Measurements from ENCODE around the gene EPN1. TPM values are rescaled to one million over a fixed set of nuclear protein-coding genes. Genes with fewer than 3 reads are reported as not detected.

The EPN1 gene
- total RNA-seq, 2 donors from 2014 or later = 148 to 149 TPM

DNA sequence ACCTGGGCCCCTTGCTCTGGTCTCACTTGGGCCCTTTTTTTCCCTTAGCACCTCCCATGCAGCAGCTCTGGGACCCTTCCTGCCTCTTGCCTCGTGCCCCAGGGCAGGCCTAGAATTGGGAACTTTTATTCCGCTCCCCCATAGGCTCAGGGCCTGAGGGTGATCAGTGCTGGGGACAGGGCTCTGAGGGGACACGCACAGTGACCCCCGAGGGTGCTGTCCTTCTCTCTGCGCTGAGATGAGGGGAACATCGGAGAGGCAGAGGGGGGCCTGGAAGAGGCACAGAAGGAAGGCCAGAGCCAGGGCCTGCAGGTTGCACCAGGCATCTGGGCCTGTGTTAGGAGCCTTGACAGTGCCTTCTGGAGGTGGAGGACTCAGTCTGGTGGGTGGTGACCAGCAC, 10.8 kb downstream of the EPN1 start:
- no peak overlapping the region for H3K4me3 ChIP-seq (ENCODE audit: low read length)
- peaks cover 12% of the 10 kb centered on the region for H3K4me1 ChIP-seq (ENCODE audit: control insufficient read depth, insufficient read depth, low read length)
- Mint-ChIP-seq H3K9me3 (no peaks in the 10 kb centered on the region), H3K4me1 (peaks cover 13% of the 10 kb centered on the region), H3K27me3 (ENCODE audit: insufficient read depth) (no peaks in the 10 kb centered on the region), H3K4me3 (no peak overlapping the region), H3K36me3 (ENCODE audit: low read depth) (peaks cover 38% of the 10 kb centered on the region), H3K27ac (no peak overlapping the region)
- H3K9ac ChIP-seq (ENCODE audit: extremely low read depth, low read length, poor library complexity, severe bottlenecking) = no peak overlapping the region
- H3K27ac ChIP-seq (ENCODE audit: low read depth, low read length) = no peak overlapping the region
- DNase-seq = no peak
- no peaks in the 10 kb centered on the region for H3K9me3 ChIP-seq (ENCODE audit: control insufficient read depth, low read length)
- TF ChIP-seq, protein P1, sequence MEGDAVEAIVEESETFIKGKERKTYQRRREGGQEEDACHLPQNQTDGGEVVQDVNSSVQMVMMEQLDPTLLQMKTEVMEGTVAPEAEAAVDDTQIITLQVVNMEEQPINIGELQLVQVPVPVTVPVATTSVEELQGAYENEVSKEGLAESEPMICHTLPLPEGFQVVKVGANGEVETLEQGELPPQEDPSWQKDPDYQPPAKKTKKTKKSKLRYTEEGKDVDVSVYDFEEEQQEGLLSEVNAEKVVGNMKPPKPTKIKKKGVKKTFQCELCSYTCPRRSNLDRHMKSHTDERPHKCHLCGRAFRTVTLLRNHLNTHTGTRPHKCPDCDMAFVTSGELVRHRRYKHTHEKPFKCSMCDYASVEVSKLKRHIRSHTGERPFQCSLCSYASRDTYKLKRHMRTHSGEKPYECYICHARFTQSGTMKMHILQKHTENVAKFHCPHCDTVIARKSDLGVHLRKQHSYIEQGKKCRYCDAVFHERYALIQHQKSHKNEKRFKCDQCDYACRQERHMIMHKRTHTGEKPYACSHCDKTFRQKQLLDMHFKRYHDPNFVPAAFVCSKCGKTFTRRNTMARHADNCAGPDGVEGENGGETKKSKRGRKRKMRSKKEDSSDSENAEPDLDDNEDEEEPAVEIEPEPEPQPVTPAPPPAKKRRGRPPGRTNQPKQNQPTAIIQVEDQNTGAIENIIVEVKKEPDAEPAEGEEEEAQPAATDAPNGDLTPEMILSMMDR (conservative IDR thresholded peaks at IDR 0.05) = no peak
- H3K36me3 ChIP-seq (ENCODE audit: control insufficient read depth, insufficient read depth, low read length) = peaks cover 41% of the 10 kb centered on the region
- H3K27me3 ChIP-seq (ENCODE audit: control insufficient read depth, insufficient read depth, low read length, poor library complexity, severe bottlenecking) = no peaks in the 10 kb centered on the region
- WGBS, 2 experiments (ENCODE audit: insufficient coverage in 1 of 2, insufficient read length in 1 of 2) = 95 to 100% methylated on average over 1 to 6 of the region's 6 CpGs

DNA sequence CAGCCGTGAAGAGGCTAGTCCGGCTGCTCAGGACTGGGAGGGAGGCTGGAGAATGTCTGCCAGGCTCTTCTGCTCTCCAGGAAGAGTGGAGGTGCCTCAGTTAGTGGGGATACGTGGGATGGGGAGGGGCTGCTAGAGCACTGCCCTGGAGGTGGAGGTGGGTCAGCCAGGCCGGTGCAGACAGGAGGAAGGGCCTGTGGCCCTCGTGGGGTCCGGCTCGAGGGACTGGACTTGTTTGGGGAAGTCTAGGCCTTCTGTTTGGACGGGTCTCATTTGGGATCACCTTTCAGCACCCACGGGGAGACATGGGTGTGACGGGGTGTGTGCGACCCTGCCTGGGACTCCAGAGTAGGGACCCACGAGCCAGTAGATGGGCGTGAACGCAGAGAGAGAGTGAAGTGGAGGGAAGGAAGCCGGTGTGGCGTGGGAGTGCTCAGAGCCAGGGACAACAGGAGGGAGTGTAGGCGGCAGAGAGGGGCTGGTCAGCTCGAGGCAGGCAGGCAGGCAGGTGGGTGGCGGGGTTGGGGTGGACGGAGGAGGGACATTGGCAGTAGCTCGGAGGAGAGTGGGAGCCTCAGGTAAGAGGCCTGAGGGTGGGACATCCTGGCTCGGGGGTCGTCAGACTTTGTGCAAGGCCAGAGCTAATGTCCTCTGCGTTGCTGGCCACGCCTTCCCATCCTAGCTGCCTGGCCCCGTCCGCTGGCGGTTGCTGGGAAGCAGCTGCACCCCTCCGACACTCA, 11.5 kb downstream of the EPN1 start:
- H3K4me3 Mint-ChIP-seq = no peak overlapping the region
- no peaks in the 10 kb centered on the region for H3K27me3 Mint-ChIP-seq (ENCODE audit: insufficient read depth)
- no peaks in the 10 kb centered on the region for H3K9me3 Mint-ChIP-seq
- Histone ChIP-seq H3K27me3 (ENCODE audit: control insufficient read depth, insufficient read depth, low read length, poor library complexity, severe bottlenecking) (no peaks in the 10 kb centered on the region), H3K9ac (ENCODE audit: extremely low read depth, low read length, poor library complexity, severe bottlenecking) (no peak overlapping the region), H3K4me3 (ENCODE audit: low read length) (no peak overlapping the region), H3K36me3 (ENCODE audit: control insufficient read depth, insufficient read depth, low read length) (peaks cover 35% of the 10 kb centered on the region), H3K4me1 (ENCODE audit: control insufficient read depth, insufficient read depth, low read length) (peaks cover 12% of the 10 kb centered on the region), H3K27ac (ENCODE audit: low read depth, low read length) (no peak overlapping the region), H3K9me3 (ENCODE audit: control insufficient read depth, low read length) (no peaks in the 10 kb centered on the region)
- peaks cover 42% of the 10 kb centered on the region for H3K36me3 Mint-ChIP-seq (ENCODE audit: low read depth)
- peaks cover 13% of the 10 kb centered on the region for H3K4me1 Mint-ChIP-seq
- WGBS, 2 experiments (ENCODE audit: insufficient coverage in 1 of 2, insufficient read length in 1 of 2) = 94 to 97% methylated on average over 25 to 29 of the region's 29 CpGs
- no peak for DNase-seq
- H3K27ac Mint-ChIP-seq = no peak overlapping the region
- TF ChIP-seq, protein P1 (conservative IDR thresholded peaks at IDR 0.05) = no peak

DNA sequence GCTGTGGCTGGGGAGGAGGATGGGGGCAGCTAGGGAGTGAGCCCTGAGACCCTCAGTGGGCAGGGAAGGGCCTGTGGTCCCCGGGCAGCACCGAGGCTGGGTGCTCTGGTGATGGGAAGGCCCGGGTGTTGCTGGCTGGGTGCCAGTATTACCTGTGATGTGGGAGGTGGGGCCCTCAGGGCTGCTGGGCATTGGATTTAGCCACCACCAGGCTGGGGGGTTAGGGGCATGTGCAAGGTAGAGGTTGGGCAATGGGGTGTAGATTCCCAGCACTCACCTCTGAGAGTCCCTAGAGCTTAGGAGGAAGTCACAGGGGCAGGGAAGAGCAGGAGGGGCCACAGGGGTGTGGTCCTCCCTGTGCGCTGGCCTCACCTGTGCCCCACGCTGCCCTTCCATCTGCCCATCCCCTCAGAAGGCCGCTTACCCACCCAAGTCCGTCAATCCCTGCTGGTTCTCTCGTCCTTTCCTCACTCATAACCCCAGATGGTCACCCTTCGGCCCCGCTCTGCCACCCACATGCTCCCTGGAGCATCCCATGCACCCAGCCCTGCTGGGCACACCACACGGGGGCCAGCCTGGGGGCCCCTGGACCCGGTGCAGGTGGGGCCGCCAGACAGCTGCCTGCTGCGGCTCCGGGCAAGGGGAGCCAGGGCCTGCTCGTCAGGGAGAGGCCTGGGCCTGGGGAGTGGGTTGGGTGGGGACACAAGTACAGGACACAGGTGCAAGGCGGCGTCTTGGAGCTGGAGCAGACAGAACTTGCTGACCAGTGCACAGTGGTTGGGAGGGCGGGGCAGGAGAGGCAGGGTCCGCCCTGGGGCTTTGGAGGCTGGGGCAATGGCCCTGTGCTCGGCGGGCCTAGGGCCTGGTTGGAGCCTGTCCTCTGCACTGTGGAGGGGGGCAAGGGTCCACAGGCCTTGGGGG, 12.5 kb downstream of the EPN1 start:
- no peak overlapping the region for H3K27ac ChIP-seq (ENCODE audit: low read depth, low read length)
- Mint-ChIP-seq H3K27ac (no peak overlapping the region), H3K4me3 (no peak overlapping the region), H3K36me3 (ENCODE audit: low read depth) (peaks cover 39% of the 10 kb centered on the region), H3K27me3 (ENCODE audit: insufficient read depth) (no peaks in the 10 kb centered on the region), H3K4me1 (peaks cover 13% of the 10 kb centered on the region), H3K9me3 (no peaks in the 10 kb centered on the region)
- 95 to 98% methylated on average over 8 to 22 of the region's 22 CpGs for WGBS, 2 experiments (ENCODE audit: insufficient coverage in 1 of 2, insufficient read length in 1 of 2)
- TF ChIP-seq, protein P1 (conservative IDR thresholded peaks at IDR 0.05) = no peak
- H3K27me3 ChIP-seq (ENCODE audit: control insufficient read depth, insufficient read depth, low read length, poor library complexity, severe bottlenecking) = no peaks in the 10 kb centered on the region
- H3K9me3 ChIP-seq (ENCODE audit: control insufficient read depth, low read length) = no peaks in the 10 kb centered on the region
- no peak for DNase-seq
- no peak overlapping the region for H3K4me3 ChIP-seq (ENCODE audit: low read length)
- H3K9ac ChIP-seq (ENCODE audit: extremely low read depth, low read length, poor library complexity, severe bottlenecking) = no peak overlapping the region
- H3K4me1 ChIP-seq (ENCODE audit: control insufficient read depth, insufficient read depth, low read length) = peaks cover 12% of the 10 kb centered on the region
- peaks cover 26% of the 10 kb centered on the region for H3K36me3 ChIP-seq (ENCODE audit: control insufficient read depth, insufficient read depth, low read length)
